ENCODE results near the gene ERCC2. TPM values are rescaled to one million over a fixed set of nuclear protein-coding genes. Genes with fewer than 3 reads are reported as not detected.

The ERCC2 gene
- total RNA-seq, 1 experiment from 2014 or later: 58.9 TPM

DNA sequence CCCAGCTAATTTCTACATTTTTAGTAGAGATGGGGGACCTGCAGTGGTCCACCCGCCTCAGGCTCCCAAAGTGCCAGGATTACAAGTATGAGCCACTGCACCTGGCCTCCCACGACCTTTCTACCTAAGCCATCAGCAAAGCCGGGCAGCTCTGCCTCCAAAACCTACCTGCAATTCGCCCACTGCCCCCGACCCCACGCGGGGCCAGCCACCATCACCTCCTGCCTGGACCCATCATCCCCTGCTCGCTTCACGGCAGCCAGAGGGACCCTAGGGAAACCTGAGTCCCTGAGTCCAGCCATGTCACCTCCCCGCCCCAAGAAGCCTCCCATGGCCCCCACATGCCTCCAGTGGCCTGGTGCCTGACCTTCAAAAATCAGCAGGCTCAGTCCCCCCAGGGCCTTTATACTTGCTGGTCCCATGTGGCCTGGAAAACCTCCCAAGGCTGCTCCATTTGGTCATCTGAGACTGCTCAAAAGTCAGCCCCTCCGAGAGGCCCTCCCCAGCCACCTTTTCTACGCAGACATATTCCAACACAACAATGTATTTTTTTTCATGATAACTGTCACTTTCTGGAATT lies 12.1 kb downstream of the ERCC2 start:
- Histone ChIP-seq H2AFZ (ENCODE audit: low read depth, low read length, poor library complexity, severe bottlenecking) (no peak overlapping the region), H3K4me2 (ENCODE audit: low read length) (no peak overlapping the region), H3K36me3 (ENCODE audit: control insufficient read depth in 1 of 2, insufficient read depth in 2 of 2, low read length in 2 of 2) (peaks cover 21 to 45% of the 10 kb centered on the region in 2 experiments; a peak in 3 of 4 replicates), H3K79me2 (ENCODE audit: insufficient read depth, low read length) (no peaks in the 10 kb centered on the region), H3K27me3 (ENCODE audit: insufficient read depth, low read length) (no peaks in the 10 kb centered on the region), H3K4me1 (ENCODE audit: control insufficient read depth in 1 of 2, insufficient read depth in 2 of 2, low read length in 2 of 2) (no peaks in the 10 kb centered on the region), H3K9me2 (ENCODE audit: insufficient read depth) (no peaks in the 10 kb centered on the region), H4K20me1 (ENCODE audit: insufficient read depth) (no peaks in the 10 kb centered on the region), H3K4me3 (replicated peaks in 1 of 2; ENCODE audit: low read depth in 1 of 2, low read length in 2 of 2) (no peak overlapping the region), H3K9me3 (ENCODE audit: control insufficient read depth in 1 of 2, insufficient read depth in 1 of 2, low read depth in 1 of 2, low read length in 2 of 2) (no peaks in the 10 kb centered on the region), H3K27ac (ENCODE audit: low read depth, low read length) (no peak overlapping the region), H3K9ac (ENCODE audit: low read length) (no peak overlapping the region)
- no peak for DNase-seq (ENCODE audit: low read depth, low spot score)
- CTCF ChIA-PET: no interaction called here
- no peak for TF ChIP-seq RAD21 (IDR thresholded peaks at IDR 0.05; ENCODE audit: low read depth)
- no peak for TF ChIP-seq FOSL1 (IDR thresholded peaks at IDR 0.05; ENCODE audit: low read depth)
- no peak for TF ChIP-seq ZNF274 (IDR thresholded peaks at IDR 0.05; ENCODE audit: low read depth, low read length)
- TF ChIP-seq CBX3 (IDR thresholded peaks at IDR 0.05; ENCODE audit: low read depth): no peak
- no peak for TF ChIP-seq EZH2phosphoT487 (IDR thresholded peaks at IDR 0.05; ENCODE audit: borderline replicate concordance)
- RAD21 ChIA-PET (ENCODE audit: low non-redundant PET in 1 of 2, low total read pairs in 2 of 2, uncharacterized antibody in 2 of 2, unreplicated experiment in 2 of 2): no interaction called here
- intact Hi-C loops (cut with micrococcal nuclease): no loop called here
- no TSS peak for BruUV-seq (replicated peaks)
- POLR2A ChIA-PET: no interaction called here
- ATAC-seq: no peak

DNA sequence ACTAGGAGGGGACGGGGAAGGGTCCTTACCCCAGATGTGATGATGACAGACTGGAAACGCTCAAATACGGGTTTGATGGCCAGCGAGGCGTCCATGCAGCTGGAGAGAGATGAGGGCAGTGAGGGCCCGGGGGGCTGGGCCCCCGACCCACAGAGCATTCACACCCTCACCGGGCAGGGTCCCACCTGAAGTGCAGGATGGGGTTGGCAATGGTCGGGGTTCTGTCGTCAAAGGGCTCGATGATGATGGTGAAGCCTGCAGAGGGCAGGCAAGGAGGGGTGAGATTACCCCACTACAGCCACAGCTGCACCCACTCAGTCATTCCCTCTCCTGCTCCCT lies 13.0 kb downstream of the ERCC2 start:
- DNase-seq (ENCODE audit: low read depth, low spot score) (no peak), ATAC-seq (no peak)
- Histone ChIP-seq H3K79me2 (ENCODE audit: insufficient read depth, low read length) (no peaks in the 10 kb centered on the region), H3K27me3 (ENCODE audit: insufficient read depth, low read length) (no peaks in the 10 kb centered on the region), H3K36me3 (ENCODE audit: control insufficient read depth in 1 of 2, insufficient read depth in 2 of 2, low read length in 2 of 2) (peaks cover 28 to 43% of the 10 kb centered on the region in 2 experiments; a peak in 3 of 4 replicates), H3K4me2 (ENCODE audit: low read length) (no peak overlapping the region), H2AFZ (ENCODE audit: low read depth, low read length, poor library complexity, severe bottlenecking) (no peak overlapping the region), H3K9me3 (ENCODE audit: control insufficient read depth in 1 of 2, insufficient read depth in 1 of 2, low read depth in 1 of 2, low read length in 2 of 2) (no peaks in the 10 kb centered on the region), H3K9ac (ENCODE audit: low read length) (no peak overlapping the region), H3K27ac (ENCODE audit: low read depth, low read length) (no peak overlapping the region), H4K20me1 (ENCODE audit: insufficient read depth) (no peaks in the 10 kb centered on the region), H3K4me3 (replicated peaks in 1 of 2; ENCODE audit: low read depth in 1 of 2, low read length in 2 of 2) (no peak overlapping the region), H3K9me2 (ENCODE audit: insufficient read depth) (no peaks in the 10 kb centered on the region), H3K4me1 (ENCODE audit: control insufficient read depth in 1 of 2, insufficient read depth in 2 of 2, low read length in 2 of 2) (no peaks in the 10 kb centered on the region)
- ChIA-PET RAD21 (ENCODE audit: low non-redundant PET in 1 of 2, low total read pairs in 2 of 2, uncharacterized antibody in 2 of 2, unreplicated experiment in 2 of 2) (no interaction called here), POLR2A (no interaction called here), CTCF (no interaction called here)
- no TSS peak for BruUV-seq (replicated peaks)
- intact Hi-C loops (cut with micrococcal nuclease): no loop called here
- TF ChIP-seq ZFX (IDR thresholded peaks at IDR 0.05) (no peak), SRF (IDR thresholded peaks at IDR 0.05; ENCODE audit: low read depth) (no peak), EZH2phosphoT487 (IDR thresholded peaks at IDR 0.05; ENCODE audit: borderline replicate concordance) (no peak), POLR2A (IDR thresholded peaks at IDR 0.05; ENCODE audit: borderline replicate concordance, extremely low read depth, insufficient read depth, insufficient read length) (no peak), TCF7L2 (IDR thresholded peaks at IDR 0.05; ENCODE audit: borderline replicate concordance, extremely low read depth, insufficient read depth, insufficient read length) (no peak), POLR2AphosphoS5 (IDR thresholded peaks at IDR 0.05; ENCODE audit: low read depth, low read length) (no peak), ELF1 (IDR thresholded peaks at IDR 0.05; ENCODE audit: borderline replicate concordance, low read depth) (no peak)
- TF ChIP-seq, protein P1, sequence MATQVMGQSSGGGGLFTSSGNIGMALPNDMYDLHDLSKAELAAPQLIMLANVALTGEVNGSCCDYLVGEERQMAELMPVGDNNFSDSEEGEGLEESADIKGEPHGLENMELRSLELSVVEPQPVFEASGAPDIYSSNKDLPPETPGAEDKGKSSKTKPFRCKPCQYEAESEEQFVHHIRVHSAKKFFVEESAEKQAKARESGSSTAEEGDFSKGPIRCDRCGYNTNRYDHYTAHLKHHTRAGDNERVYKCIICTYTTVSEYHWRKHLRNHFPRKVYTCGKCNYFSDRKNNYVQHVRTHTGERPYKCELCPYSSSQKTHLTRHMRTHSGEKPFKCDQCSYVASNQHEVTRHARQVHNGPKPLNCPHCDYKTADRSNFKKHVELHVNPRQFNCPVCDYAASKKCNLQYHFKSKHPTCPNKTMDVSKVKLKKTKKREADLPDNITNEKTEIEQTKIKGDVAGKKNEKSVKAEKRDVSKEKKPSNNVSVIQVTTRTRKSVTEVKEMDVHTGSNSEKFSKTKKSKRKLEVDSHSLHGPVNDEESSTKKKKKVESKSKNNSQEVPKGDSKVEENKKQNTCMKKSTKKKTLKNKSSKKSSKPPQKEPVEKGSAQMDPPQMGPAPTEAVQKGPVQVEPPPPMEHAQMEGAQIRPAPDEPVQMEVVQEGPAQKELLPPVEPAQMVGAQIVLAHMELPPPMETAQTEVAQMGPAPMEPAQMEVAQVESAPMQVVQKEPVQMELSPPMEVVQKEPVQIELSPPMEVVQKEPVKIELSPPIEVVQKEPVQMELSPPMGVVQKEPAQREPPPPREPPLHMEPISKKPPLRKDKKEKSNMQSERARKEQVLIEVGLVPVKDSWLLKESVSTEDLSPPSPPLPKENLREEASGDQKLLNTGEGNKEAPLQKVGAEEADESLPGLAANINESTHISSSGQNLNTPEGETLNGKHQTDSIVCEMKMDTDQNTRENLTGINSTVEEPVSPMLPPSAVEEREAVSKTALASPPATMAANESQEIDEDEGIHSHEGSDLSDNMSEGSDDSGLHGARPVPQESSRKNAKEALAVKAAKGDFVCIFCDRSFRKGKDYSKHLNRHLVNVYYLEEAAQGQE (IDR thresholded peaks at IDR 0.05; ENCODE audit: low read depth): no peak
- TF ChIP-seq, protein P2, sequence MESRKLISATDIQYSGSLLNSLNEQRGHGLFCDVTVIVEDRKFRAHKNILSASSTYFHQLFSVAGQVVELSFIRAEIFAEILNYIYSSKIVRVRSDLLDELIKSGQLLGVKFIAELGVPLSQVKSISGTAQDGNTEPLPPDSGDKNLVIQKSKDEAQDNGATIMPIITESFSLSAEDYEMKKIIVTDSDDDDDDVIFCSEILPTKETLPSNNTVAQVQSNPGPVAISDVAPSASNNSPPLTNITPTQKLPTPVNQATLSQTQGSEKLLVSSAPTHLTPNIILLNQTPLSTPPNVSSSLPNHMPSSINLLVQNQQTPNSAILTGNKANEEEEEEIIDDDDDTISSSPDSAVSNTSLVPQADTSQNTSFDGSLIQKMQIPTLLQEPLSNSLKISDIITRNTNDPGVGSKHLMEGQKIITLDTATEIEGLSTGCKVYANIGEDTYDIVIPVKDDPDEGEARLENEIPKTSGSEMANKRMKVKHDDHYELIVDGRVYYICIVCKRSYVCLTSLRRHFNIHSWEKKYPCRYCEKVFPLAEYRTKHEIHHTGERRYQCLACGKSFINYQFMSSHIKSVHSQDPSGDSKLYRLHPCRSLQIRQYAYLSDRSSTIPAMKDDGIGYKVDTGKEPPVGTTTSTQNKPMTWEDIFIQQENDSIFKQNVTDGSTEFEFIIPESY (IDR thresholded peaks at IDR 0.05; ENCODE audit: extremely low read depth, insufficient replicate concordance, low read length): no peak
